Psoas muscle (tissue), 8 donors: ENCODE measurements around the gene KRTAP26-1. TPM values are rescaled to one million over a fixed set of nuclear protein-coding genes. Genes with fewer than 3 reads are reported as not detected.

Source experiments
- ATAC-seq, 4 donors: fragments of 200-7000 bp; cut with Tn5 transposase; one replicate each; pipeline ENCODE4 v1.9.1; 2020; ENCODE audit warnings: moderate library complexity in 3 of 4, mild to moderate bottlenecking in 2 of 4
- DNase-seq, 2 donors: peaks; one replicate each; pipeline ENCODE4 v3.0.0-alpha.2; 2020
- H3K27ac ChIP-seq: fragments of 200-600 bp; one replicate; pipeline ENCODE4 v1.8.0; 2022
- H3K27me3 ChIP-seq, 3 donors: fragments of 200-600 bp in 1 of 3; one replicate each; pipeline versions ENCODE4 v1.6.1 to v1.8.0; 2013 to 2022; ENCODE audit warnings: low read length in 2 of 3, mild to moderate bottlenecking in 2 of 3, moderate library complexity in 1 of 3; ENCODE audit not compliant: insufficient read depth in 3 of 3
- H3K36me3 ChIP-seq, 2 donors: fragments of 200-600 bp in 1 of 2; one replicate each; pipeline versions ENCODE4 v1.6.1 to v1.8.0; 2013 to 2022; ENCODE audit warnings: low read depth in 1 of 2, mild to moderate bottlenecking in 1 of 2, moderate library complexity in 1 of 2; ENCODE audit not compliant: insufficient read depth in 1 of 2
- H3K4me1 ChIP-seq: fragments of 200-600 bp; one replicate; pipeline ENCODE4 v1.8.0; 2022
- H3K4me3 ChIP-seq: fragments of 200-600 bp; one replicate; pipeline ENCODE4 v1.8.0; 2022; ENCODE audit warnings: mild to moderate bottlenecking
- H3K9me3 ChIP-seq: fragments of 200-600 bp; one replicate; pipeline ENCODE4 v1.8.0; 2022
- WGBS, 3 donors: extraction: QIAGEN DNeasy Blood & Tissue Kit; methylation state at CpG; one replicate each; pipeline versions ENCODE4 v1.1.6 to v1.1.7; 2013; 5-methylcytosine and 5-hydroxymethylcytosine counted together
- intact Hi-C, 2 donors: fragments of 100-400 bp; cut with DNase I; formaldehyde crosslinking; loops; one replicate each; pipeline versions ENCODE4 v1.11.0 to v1.14.2; 2022
- polyA plus RNA-seq, 3 donors: library from polyadenylated mRNA; stranded (reverse); fragments of 200-250 nt; gene quantifications; one replicate each; pipeline ENCODE4 v1.2.3, GENCODE V29; 2013
- total RNA-seq, 4 donors: library from RNA; stranded (reverse); fragmentation: NEBNext Ultra II Directional in 2 of 4; extraction: Animal tissue kit (Norgen Biotek cat#: 25700) in 2 of 4; gene quantifications; one replicate each; pipeline versions ENCODE4 v1.2.1 to v1.2.4, GENCODE V29; 2021 to 2023
- TF ChIP-seq, protein P1 (sequence below): fragments of 200-600 bp; IDR thresholded peaks from one replicate; pipeline ENCODE4 v1.8.0; 2022; ENCODE audit warnings: antibody characterized with exemption
- donor health status: healthy with polysubstance abuse.
- donor health status: DM: no; HTN: no; CAD: no; lungs with moderate emphysema.
- donor health status: Bipolar disorder and iron deficiency.
- donor health status: healthy.
- donor health status: DM: yes; HTN: yes; CAD: no.
- donor health status: DM: no; HTN: no; CAD: no.
- donor health status: DM: no; HTN: no; CAD: no.
- donor health status: DM: yes; HTN: yes; CAD: no.

Gene KRTAP26-1
- total and polyA plus RNA-seq, 7 donors, result not detected

DNA sequence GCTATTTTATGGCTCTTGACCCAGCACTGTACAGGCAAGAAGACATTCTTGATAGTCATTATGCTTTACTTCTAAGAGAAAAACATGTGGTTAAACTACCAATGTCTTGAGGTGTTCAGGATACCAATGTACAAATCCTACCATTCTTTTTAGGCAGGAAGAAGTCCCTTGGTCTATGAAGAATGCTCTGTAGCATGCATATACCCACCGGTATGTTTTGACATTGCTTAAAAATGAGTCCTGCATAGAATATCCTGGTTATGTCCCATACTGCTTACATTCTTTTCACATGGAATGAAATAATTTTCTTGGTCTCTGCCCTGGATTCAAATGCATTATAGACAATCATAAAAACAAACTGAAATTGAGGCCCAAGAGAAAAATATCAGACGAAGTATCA lies 12.6 kb upstream of the KRTAP26-1 start:
- no peak overlapping the region for H3K27ac ChIP-seq
- H3K9me3 ChIP-seq, result no peaks in the 10 kb centered on the region
- no peak overlapping the region for H3K4me3 ChIP-seq
- ATAC-seq (no peak), DNase-seq (no peak)
- intact Hi-C loops, result no loop called here
- H3K36me3 ChIP-seq, result no peaks in the 10 kb centered on the region
- WGBS, 3 donors, result 84 to 92% (median 89%) methylated on average over 2 of the region's 2 CpGs
- TF ChIP-seq, protein P1, sequence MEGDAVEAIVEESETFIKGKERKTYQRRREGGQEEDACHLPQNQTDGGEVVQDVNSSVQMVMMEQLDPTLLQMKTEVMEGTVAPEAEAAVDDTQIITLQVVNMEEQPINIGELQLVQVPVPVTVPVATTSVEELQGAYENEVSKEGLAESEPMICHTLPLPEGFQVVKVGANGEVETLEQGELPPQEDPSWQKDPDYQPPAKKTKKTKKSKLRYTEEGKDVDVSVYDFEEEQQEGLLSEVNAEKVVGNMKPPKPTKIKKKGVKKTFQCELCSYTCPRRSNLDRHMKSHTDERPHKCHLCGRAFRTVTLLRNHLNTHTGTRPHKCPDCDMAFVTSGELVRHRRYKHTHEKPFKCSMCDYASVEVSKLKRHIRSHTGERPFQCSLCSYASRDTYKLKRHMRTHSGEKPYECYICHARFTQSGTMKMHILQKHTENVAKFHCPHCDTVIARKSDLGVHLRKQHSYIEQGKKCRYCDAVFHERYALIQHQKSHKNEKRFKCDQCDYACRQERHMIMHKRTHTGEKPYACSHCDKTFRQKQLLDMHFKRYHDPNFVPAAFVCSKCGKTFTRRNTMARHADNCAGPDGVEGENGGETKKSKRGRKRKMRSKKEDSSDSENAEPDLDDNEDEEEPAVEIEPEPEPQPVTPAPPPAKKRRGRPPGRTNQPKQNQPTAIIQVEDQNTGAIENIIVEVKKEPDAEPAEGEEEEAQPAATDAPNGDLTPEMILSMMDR, result no peak
- H3K4me1 ChIP-seq, result no peaks in the 10 kb centered on the region
- no peaks in the 10 kb centered on the region for H3K27me3 ChIP-seq

DNA sequence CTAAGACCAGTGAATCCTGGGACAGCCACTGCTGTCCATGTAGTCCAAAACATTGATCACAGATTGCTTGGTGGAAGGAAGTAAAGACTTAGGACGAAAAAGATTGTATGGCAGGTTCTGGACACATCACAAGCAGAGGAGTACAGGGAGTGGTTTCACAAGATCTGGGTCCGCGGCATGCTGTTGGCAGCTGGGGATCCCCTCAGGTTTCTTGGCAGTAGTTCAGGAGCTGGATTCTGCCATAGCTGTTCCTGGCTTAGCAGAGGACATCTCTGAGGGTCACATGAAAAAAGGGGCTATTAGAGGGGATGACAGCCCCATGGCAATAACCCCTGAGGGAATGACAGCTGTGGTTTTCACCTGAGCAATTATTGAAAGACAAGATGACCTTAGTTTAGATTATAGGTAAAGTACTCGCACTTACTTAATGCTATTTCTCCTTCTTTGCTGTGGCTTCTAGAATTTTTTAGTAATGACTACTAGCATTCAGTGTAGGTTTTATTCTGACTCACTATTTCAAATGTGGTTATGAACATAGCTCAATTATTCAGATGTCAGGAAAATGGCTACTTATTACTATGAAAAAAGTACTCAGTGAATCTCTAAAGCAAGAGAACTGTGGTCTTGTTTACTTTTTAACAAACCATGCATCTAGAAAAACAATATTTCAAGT lies 9.2 kb upstream of the KRTAP26-1 start:
- no peaks in the 10 kb centered on the region for H3K4me1 ChIP-seq
- TF ChIP-seq, protein P1, result no peak
- 74 to 86% (median 85%) methylated on average over 4 of the region's 4 CpGs for WGBS, 3 donors
- intact Hi-C loops, result no loop called here
- H3K27me3 ChIP-seq, result no peaks in the 10 kb centered on the region
- DNase-seq (no peak), ATAC-seq (no peak)
- no peaks in the 10 kb centered on the region for H3K36me3 ChIP-seq
- H3K4me3 ChIP-seq, result no peak overlapping the region
- peaks cover 3% of the 10 kb centered on the region for H3K9me3 ChIP-seq
- H3K27ac ChIP-seq, result no peak overlapping the region

- DNase-seq, result no peak
- no peak overlapping the region for H3K4me3 ChIP-seq
- no peaks in the 10 kb centered on the region for H3K27me3 ChIP-seq
- no peak for ATAC-seq
- no peak overlapping the region for H3K27ac ChIP-seq
- H3K4me1 ChIP-seq, result no peaks in the 10 kb centered on the region
- H3K36me3 ChIP-seq, result no peaks in the 10 kb centered on the region
- H3K9me3 ChIP-seq, result peaks cover 3% of the 10 kb centered on the region
- TF ChIP-seq, protein P1, result no peak
- intact Hi-C loops, result no loop called here
Measured at GRCh38 chr21:30326390-30326789, 6.3 kb upstream of the KRTAP26-1 start.

GRCh38 chr21:30315701-30316100 lies 4.4 kb downstream of the KRTAP26-1 start:
- Histone ChIP-seq H3K36me3 (no peaks in the 10 kb centered on the region), H3K4me1 (no peaks in the 10 kb centered on the region), H3K4me3 (no peak overlapping the region), H3K27ac (no peak overlapping the region), H3K9me3 (no peaks in the 10 kb centered on the region), H3K27me3 (no peaks in the 10 kb centered on the region)
- ATAC-seq (no peak), DNase-seq (no peak)
- 91 to 94% (median 93%) methylated on average over 2 of the region's 2 CpGs for WGBS, 3 donors
- TF ChIP-seq, protein P1, result no peak
- intact Hi-C loops, result no loop called here

- no peak overlapping the region for H3K27ac ChIP-seq
- WGBS, 3 donors, result 39 to 46% (median 43%) methylated on average over 2 of the region's 2 CpGs
- TF ChIP-seq, protein P1, result no peak
- intact Hi-C loops, result no loop called here
- H3K36me3 ChIP-seq, result no peaks in the 10 kb centered on the region
- no peak for DNase-seq
- no peak for ATAC-seq
- no peaks in the 10 kb centered on the region for H3K27me3 ChIP-seq
- H3K4me3 ChIP-seq, result no peak overlapping the region
- no peaks in the 10 kb centered on the region for H3K4me1 ChIP-seq
- no peaks in the 10 kb centered on the region for H3K9me3 ChIP-seq
Measured at GRCh38 chr21:30306884-30307283, 13.2 kb downstream of the KRTAP26-1 start.
